K562 (cell line): ENCODE data around the gene TMEM121. TPM values are rescaled to one million over a fixed set of nuclear protein-coding genes. Genes with fewer than 3 reads are reported as not detected.

Experiments
- CREM ChIP-seq: IDR thresholded peaks from 2 replicates; pipeline ENCODE4 v1.6.1; 2014; ENCODE audit warnings: antibody characterized with exemption, low read depth
- GABPB1 ChIP-seq: sonication (generic); formaldehyde crosslinking; IDR thresholded peaks from 2 replicates; pipeline ENCODE4 v1.8.0; 2022; ENCODE audit warnings: mild to moderate bottlenecking, missing genetic modification reagents
- HDAC1 ChIP-seq, 2 experiments: fragments of 450-650 bp; IDR thresholded peaks; 2 replicates each; pipeline ENCODE4 v1.6.1; 2016 to 2017; ENCODE audit warnings: inconsistent platforms in 1 of 2, mild to moderate bottlenecking in 1 of 2, moderate library complexity in 1 of 2
- HLTF ChIP-seq: fragments of 450-650 bp; IDR thresholded peaks from 2 replicates; pipeline ENCODE4 v1.6.1; 2016
- KDM2B ChIP-seq: fragments of 250-450 bp; sonication (Bioruptor Pico); IDR thresholded peaks from 2 replicates; pipeline ENCODE4 v1.8.0; 2021; ENCODE audit warnings: mild to moderate bottlenecking, moderate library complexity
- TBL1XR1 ChIP-seq, 2 experiments: IDR thresholded peaks; 2 replicates each; pipeline ENCODE4 v1.6.1; 2012; ENCODE audit warnings: improper control_type of control experiment in 2 of 2, low read length in 2 of 2, mild to moderate bottlenecking in 1 of 2
- TRIM24 ChIP-seq, 2 experiments: fragments of 450-650 bp; IDR thresholded peaks; 2 replicates each; pipeline ENCODE4 v1.6.1; 2016
- TRIM28 ChIP-seq: fragments of 450-650 bp; IDR thresholded peaks from 2 replicates; pipeline ENCODE4 v1.6.1; 2017
- polyA plus RNA-seq, 8 experiments: library from polyadenylated mRNA; depleted of rRNA in 4 of 8; stranded (reverse) in 5 of 8; unstranded in 3 of 8; fragments of >200 nt; fragmentation: Nextera tagmentation in 2 of 8; fragmentation: Illumina TruSeq in 1 of 8; extraction: Ambion mirVana in 2 of 8; extraction: Trizol in 1 of 8; gene quantifications; 2 replicates each; pipeline versions ENCODE4 v1.2.1 to v1.2.3, GENCODE V29; 2011 to 2014; ENCODE audit warnings: inconsistent platforms in 1 of 8, missing spikeins in 1 of 8
- total RNA-seq, 7 experiments: library from RNA; depleted of rRNA in 6 of 7; stranded (reverse); fragments of >200 nt in 6 of 7; fragmentation: Illumina TruSeq in 2 of 7; extraction: Trizol in 2 of 7; gene quantifications; 2 replicates each; pipeline versions ENCODE4 v1.2.1 to v1.2.3, GENCODE V29; 2011 to 2021; ENCODE audit warnings: low replicate concordance in 1 of 7
- TF ChIP-seq, protein P1 (sequence below): fragments of 250-450 bp; sonication (Bioruptor Pico); IDR thresholded peaks from 2 replicates; pipeline ENCODE4 v1.8.0; 2022; ENCODE audit warnings: inconsistent platforms
- TF ChIP-seq, protein P2 (sequence below), 2 experiments: fragments of 450-650 bp in 1 of 2; sonication (generic) in 1 of 2; formaldehyde crosslinking in 1 of 2; IDR thresholded peaks; 2 replicates each; pipeline versions ENCODE4 v1.7.1 to v1.9.0; 2016 to 2022; ENCODE audit warnings: inconsistent platforms in 1 of 2, mild to moderate bottlenecking in 1 of 2, missing genetic modification reagents in 1 of 2

TMEM121 gene
- total and polyA plus RNA-seq, 9 of the 15 experiments (the other 6 are each of a cell fraction or from before 2014, with no cell fraction given) = 0.31 to 0.36 TPM; not detected in 7

DNA sequence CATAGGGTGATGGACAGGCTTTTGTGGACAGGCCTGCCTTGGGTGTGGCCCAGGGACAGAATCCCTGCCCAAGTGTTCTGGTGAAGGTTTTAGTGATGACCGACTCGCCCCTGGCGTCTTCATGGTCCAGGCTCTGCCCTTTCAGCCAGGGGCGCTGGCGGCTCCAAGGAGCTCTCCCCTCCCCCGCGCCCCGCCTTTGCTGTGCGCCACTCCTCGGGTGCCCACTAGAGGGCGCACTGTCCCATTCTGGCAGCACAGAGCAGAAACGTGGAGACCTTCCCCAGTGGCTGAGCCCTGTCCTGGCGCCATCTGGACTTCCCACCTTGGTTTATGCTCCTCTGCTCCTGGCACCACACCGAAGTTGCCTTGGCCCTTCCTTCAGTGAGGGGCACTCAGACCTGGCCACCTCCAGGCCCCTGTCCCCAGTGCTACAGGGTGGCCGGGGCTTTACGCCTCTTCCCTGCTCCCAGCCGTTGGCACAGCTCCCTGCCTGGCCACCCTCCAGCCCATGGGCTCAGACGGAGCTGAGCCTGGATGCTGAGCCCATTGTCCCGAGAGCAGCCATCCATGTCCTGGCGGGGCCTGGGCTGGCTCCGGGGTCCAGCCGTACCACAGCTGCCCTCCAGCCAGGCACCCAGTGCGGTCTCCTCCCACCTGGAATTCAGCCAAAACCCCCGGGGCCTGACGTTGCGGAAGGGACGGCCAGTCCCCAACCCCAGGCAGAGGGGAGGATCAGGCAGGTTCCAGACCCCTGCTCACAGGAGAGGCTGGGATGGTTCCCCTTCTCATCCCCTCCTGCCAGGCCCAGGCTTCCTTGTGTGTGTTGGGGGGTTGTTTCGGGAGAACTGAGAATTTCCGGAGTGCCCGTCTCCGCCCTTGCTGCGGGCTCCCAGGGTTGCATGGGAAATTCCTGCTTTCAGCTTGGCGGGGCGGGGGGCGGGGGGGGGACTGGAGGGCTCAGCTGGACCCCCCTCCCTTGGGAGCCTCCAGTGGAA, 45.3 kb upstream of the TMEM121 start (continued):
- no peak for TF ChIP-seq TBL1XR1 (IDR thresholded peaks at IDR 0.05; ENCODE audit: low read length in 2 of 2)
- 0 out of 2 replicates have a peak, but pooled peaks have one; percentile 49 for TF ChIP-seq HLTF
- TF ChIP-seq CREM = peak; percentile 62; the same call in 1 of the 2 replicates
- peak in 1 of 2 experiments; percentile 60; a peak in 1 of 4 replicates for TF ChIP-seq TRIM24 (IDR thresholded peaks at IDR 0.05)
- peak; percentile 72 for TF ChIP-seq TRIM28
- peak in 1 of 2 experiments; percentile 61; a peak in 2 of 4 replicates for TF ChIP-seq HDAC1 (IDR thresholded peaks at IDR 0.05)
- TF ChIP-seq, protein P1, sequence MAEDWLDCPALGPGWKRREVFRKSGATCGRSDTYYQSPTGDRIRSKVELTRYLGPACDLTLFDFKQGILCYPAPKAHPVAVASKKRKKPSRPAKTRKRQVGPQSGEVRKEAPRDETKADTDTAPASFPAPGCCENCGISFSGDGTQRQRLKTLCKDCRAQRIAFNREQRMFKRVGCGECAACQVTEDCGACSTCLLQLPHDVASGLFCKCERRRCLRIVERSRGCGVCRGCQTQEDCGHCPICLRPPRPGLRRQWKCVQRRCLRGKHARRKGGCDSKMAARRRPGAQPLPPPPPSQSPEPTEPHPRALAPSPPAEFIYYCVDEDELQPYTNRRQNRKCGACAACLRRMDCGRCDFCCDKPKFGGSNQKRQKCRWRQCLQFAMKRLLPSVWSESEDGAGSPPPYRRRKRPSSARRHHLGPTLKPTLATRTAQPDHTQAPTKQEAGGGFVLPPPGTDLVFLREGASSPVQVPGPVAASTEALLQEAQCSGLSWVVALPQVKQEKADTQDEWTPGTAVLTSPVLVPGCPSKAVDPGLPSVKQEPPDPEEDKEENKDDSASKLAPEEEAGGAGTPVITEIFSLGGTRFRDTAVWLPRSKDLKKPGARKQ (CRISPR knock-in tag) = no peak
- no peak for TF ChIP-seq KDM2B (CRISPR knock-in tag)
- TF ChIP-seq, protein P2, sequence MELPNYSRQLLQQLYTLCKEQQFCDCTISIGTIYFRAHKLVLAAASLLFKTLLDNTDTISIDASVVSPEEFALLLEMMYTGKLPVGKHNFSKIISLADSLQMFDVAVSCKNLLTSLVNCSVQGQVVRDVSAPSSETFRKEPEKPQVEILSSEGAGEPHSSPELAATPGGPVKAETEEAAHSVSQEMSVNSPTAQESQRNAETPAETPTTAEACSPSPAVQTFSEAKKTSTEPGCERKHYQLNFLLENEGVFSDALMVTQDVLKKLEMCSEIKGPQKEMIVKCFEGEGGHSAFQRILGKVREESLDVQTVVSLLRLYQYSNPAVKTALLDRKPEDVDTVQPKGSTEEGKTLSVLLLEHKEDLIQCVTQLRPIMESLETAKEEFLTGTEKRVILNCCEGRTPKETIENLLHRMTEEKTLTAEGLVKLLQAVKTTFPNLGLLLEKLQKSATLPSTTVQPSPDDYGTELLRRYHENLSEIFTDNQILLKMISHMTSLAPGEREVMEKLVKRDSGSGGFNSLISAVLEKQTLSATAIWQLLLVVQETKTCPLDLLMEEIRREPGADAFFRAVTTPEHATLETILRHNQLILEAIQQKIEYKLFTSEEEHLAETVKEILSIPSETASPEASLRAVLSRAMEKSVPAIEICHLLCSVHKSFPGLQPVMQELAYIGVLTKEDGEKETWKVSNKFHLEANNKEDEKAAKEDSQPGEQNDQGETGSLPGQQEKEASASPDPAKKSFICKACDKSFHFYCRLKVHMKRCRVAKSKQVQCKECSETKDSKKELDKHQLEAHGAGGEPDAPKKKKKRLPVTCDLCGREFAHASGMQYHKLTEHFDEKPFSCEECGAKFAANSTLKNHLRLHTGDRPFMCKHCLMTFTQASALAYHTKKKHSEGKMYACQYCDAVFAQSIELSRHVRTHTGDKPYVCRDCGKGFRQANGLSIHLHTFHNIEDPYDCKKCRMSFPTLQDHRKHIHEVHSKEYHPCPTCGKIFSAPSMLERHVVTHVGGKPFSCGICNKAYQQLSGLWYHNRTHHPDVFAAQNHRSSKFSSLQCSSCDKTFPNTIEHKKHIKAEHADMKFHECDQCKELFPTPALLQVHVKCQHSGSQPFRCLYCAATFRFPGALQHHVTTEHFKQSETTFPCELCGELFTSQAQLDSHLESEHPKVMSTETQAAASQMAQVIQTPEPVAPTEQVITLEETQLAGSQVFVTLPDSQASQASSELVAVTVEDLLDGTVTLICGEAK (IDR thresholded peaks at IDR 0.05) = peak; percentile 36; the same call in 1 of the 2 replicates
- TF ChIP-seq, protein P2 (CRISPR knock-in tag; IDR thresholded peaks at IDR 0.05) = no peak
- TF ChIP-seq GABPB1 (CRISPR knock-in tag) = peak; percentile 71
